Fibroblast of pulmonary artery (primary cell): Measurements from ENCODE around the gene ANKRD44.

ENCODE experiments used
- DNase-seq: peaks from one replicate; pipeline ENCODE4 v3.0.0-alpha.2; 2010; ENCODE audit warnings: low read depth
- H3K4me3 ChIP-seq: replicated peaks from 2 replicates; pipeline ENCODE4 v1.5.1; 2011; ENCODE audit warnings: low read depth, mild to moderate bottlenecking, control low read depth, low read length, moderate library complexity
- CTCF ChIP-seq: IDR thresholded peaks from 2 replicates; pipeline ENCODE4 v1.5.1; 2011; ENCODE audit warnings: mild to moderate bottlenecking, control low read depth, low read length, inconsistent platforms; ENCODE audit errors: missing control alignments

Gene ANKRD44

GRCh38 chr2:197092431-197092830, 218.1 kb downstream of the ANKRD44 start:
- H3K4me3 ChIP-seq, result no peak overlapping the region
- DNase-seq, result peak; percentile 84
- no peak for TF ChIP-seq CTCF

- DNase-seq, result no peak
- no peak overlapping the region for H3K4me3 ChIP-seq
- TF ChIP-seq CTCF, result no peak
These were observed 219.7 kb downstream of the ANKRD44 start for GRCh38 chr2:197090742-197091367.

- TF ChIP-seq CTCF, result no peak
- no peak for DNase-seq
- no peak overlapping the region for H3K4me3 ChIP-seq
These were observed 220.9 kb downstream of the ANKRD44 start for GRCh38 chr2:197089655-197090054.

GRCh38 chr2:197088694-197089093, 221.9 kb downstream of the ANKRD44 start:
- DNase-seq, result peak; percentile 74
- TF ChIP-seq CTCF, result no peak

GRCh38 chr2:197086500-197086899, 224.1 kb downstream of the ANKRD44 start:
- DNase-seq, result no peak
- no peak for TF ChIP-seq CTCF
- no peak overlapping the region for H3K4me3 ChIP-seq

More at GRCh38 chr2:197088694-197089093, 221.9 kb downstream of the ANKRD44 start:
- no peak overlapping the region for H3K4me3 ChIP-seq

GRCh38 chr2:197085665-197086064, 224.9 kb downstream of the ANKRD44 start:
- no peak for TF ChIP-seq CTCF
- H3K4me3 ChIP-seq, result no peak overlapping the region
- DNase-seq, result no peak

GRCh38 chr2:197081294-197081693, 229.3 kb downstream of the ANKRD44 start:
- no peak for TF ChIP-seq CTCF
- no peak overlapping the region for H3K4me3 ChIP-seq
- DNase-seq, result no peak
